ENCODE measurements around the gene SERPINE3.
A peak's percentile ranks its signal among the peaks of the same experiment; 100 is the strongest.

Gene SERPINE3

DNA sequence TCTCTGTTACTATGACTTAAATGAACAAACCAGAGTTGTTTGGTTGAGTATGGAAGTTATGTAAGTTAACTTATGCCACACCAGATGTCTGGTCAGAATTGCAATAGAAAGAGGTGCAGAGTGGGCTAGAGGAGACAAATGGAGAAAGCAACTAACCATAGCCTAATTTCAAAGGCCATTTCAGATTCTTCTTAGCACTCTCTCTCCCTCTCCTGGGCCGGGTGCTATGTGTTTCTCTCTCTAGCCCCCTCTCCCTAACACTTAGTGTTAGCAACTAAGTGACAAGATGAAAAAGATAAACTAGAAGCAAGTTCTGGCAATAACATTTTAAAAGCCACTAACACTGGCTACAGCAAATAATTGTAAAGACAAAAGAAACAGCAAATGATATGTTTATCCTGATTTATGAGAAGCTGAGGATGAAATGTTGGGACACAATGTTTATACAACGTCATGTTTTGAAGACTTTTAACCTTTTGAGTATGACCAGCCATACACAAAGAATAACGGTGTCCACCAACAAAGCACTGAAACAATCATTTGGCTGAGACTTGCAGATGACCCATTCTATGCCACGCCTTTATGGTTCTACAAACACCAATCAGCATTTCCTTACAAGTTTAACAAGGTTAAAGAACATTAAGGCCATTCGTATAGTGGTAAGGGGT lies 18.6 kb downstream of the SERPINE3 start:
- TF ChIP-seq, protein P1, sequence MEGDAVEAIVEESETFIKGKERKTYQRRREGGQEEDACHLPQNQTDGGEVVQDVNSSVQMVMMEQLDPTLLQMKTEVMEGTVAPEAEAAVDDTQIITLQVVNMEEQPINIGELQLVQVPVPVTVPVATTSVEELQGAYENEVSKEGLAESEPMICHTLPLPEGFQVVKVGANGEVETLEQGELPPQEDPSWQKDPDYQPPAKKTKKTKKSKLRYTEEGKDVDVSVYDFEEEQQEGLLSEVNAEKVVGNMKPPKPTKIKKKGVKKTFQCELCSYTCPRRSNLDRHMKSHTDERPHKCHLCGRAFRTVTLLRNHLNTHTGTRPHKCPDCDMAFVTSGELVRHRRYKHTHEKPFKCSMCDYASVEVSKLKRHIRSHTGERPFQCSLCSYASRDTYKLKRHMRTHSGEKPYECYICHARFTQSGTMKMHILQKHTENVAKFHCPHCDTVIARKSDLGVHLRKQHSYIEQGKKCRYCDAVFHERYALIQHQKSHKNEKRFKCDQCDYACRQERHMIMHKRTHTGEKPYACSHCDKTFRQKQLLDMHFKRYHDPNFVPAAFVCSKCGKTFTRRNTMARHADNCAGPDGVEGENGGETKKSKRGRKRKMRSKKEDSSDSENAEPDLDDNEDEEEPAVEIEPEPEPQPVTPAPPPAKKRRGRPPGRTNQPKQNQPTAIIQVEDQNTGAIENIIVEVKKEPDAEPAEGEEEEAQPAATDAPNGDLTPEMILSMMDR (IDR thresholded peaks at IDR 0.05; ENCODE audit: low read length, missing control alignments), result no peak
- H3K4me3 ChIP-seq (replicated peaks; ENCODE audit: low read depth, low read length), result no peak overlapping the region
- no peak for DNase-seq (ENCODE audit: low read depth)

DNA sequence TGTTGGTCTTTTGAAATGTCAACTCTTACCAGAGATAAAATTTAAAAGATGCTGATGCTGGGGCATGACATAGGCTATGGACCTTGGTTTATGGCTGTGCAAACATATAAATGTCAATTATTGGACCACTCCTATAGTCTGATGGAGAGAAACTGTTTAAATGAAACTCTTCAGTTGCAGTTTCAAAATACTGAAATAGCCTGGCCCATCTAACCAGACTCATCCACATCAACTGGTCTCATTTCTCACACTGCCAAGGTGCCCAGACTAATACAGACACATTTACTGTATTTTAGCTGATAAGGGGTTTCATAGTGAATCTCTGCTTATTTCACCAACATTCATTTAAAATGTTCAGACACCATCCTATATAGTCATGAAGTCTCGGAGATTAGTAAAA lies 19.9 kb downstream of the SERPINE3 start:
- no peak overlapping the region for H3K4me3 ChIP-seq (replicated peaks; ENCODE audit: low read depth, low read length)
- TF ChIP-seq, protein P1 (IDR thresholded peaks at IDR 0.05; ENCODE audit: low read length, missing control alignments), result no peak
- DNase-seq (ENCODE audit: low read depth), result no peak

DNA sequence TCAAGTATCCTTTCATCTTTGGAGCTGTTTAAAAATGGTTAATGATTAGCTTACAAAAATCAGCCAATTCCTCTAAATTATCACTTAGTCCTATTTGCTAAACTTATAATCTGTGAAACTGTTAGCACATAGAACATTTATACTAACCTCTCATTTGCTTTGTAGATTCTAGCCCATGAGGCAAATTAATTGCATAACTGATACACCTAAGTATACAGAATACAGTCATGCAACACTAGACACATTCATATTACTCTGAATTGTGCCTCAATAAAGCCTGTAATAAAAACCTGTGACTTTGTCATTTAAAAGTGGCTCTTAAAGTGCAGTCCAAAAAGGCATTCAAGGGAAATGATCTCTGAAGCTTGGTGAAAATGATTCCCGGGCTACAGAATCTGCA lies 21.0 kb downstream of the SERPINE3 start:
- no peak overlapping the region for H3K4me3 ChIP-seq (replicated peaks; ENCODE audit: low read depth, low read length)
- TF ChIP-seq, protein P1 (IDR thresholded peaks at IDR 0.05; ENCODE audit: low read length, missing control alignments), result no peak
- DNase-seq (ENCODE audit: low read depth), result no peak

DNA sequence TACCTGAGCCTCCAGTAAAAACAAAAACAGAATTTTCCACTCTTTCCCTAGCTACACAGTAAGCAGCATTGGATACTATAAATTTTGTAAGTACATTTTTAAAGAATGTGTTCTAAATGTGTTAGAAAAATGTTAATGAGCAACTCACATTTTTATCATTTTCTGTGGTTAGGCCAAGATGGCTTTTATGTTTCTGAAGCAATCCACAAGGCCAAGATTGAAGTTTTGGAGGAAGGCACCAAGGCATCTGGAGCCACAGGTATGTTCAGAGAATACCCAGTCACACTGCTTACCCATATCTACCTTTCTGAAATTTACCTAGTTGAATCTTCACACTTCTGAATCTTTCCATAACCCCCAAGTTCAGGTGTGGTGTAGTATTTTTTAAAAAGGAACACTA lies 21.6 kb downstream of the SERPINE3 start:
- no peak for DNase-seq (ENCODE audit: low read depth)
- no peak overlapping the region for H3K4me3 ChIP-seq (replicated peaks; ENCODE audit: low read depth, low read length)
- TF ChIP-seq, protein P1 (IDR thresholded peaks at IDR 0.05; ENCODE audit: low read length, missing control alignments), result no peak

DNA sequence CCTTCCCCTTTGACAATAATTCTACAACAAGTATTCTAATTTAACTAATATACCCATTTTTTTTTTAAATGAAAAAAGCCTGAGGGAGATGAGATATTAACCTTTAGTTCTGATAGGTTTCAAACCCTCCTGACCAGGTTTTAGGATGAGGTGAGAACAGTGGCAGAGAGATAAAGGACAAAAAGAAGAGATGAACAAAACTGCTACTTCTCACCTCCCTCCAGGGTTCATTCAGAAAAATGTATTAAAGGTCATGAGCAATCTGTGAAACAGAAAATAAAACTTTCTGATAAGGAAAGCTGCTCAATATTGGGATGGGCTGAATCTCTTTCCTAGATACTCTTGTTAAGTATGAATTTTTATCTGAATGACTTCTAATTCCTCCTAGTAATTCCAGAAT lies 24.1 kb downstream of the SERPINE3 start:
- H3K4me3 ChIP-seq (replicated peaks; ENCODE audit: low read depth, low read length), result no peak overlapping the region
- no peak for DNase-seq (ENCODE audit: low read depth)
- TF ChIP-seq, protein P1 (IDR thresholded peaks at IDR 0.05; ENCODE audit: low read length, missing control alignments), result no peak

DNA sequence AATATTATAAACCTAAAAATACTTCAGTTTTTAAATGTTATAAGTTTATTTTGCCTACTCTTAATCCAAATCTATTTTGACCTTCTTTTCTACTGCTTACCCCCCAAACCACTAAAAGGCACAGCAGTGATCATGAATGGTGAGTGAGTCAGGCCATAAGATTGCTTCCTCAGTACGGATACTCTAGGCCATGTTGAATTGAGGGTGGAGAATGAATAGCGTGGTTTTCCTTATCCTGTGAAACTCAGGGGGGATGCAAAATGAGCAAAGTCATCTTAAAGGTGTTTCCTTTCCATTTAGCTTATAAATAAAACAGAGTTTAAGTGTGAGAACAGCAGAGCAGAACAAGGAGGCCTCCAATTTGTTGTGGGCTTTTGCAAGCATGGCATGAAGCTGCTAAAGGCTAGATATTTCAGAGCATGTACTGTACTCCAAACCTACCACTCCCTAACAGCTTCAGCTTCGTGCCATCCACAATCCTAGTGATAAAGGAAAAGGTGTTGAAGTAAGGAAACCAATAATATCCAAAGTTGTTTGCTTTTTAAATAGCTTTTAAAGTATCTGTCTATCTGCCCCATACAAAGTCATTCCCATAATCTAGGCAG lies 25.0 kb downstream of the SERPINE3 start:
- TF ChIP-seq, protein P1 (IDR thresholded peaks at IDR 0.05; ENCODE audit: low read length, missing control alignments), result no peak
- H3K4me3 ChIP-seq (replicated peaks; ENCODE audit: low read depth, low read length), result no peak overlapping the region
- peak; percentile 52 for DNase-seq (ENCODE audit: low read depth)

DNA sequence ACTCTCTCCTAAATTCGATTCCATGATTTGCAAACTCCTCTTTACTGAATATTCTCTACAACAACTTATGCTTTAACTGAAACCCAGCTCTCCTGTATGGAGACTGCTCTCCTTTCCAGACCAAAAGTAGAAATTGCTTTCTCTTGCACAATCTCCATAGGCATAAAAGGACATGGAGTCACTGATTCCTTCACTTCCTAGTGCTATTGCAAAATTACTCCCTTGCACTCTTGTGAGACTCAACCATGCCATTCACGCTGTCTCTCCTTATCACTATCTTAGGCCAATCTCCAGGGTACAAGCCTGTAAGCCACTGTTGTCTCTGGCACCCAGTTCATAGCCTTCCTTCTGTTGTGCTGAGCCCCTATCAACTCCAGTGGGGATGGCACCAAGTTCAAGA lies 30.6 kb downstream of the SERPINE3 start:
- TF ChIP-seq, protein P1 (IDR thresholded peaks at IDR 0.05; ENCODE audit: low read length, missing control alignments), result no peak
- peak; percentile 80 for DNase-seq (ENCODE audit: low read depth)
- H3K4me3 ChIP-seq (replicated peaks; ENCODE audit: low read depth, low read length), result no peak overlapping the region

Data from fibroblast of pulmonary artery (primary cell).